H9 (cell line): ENCODE measurements around the gene RPS19BP1. TPM values are rescaled to one million over a fixed set of nuclear protein-coding genes. Genes with fewer than 3 reads are reported as not detected.

Experiments used
- DNase-seq: peaks from one replicate; pipeline ENCODE4 v3.0.0-alpha.2; 2017
- H2AFZ ChIP-seq: one replicate; pipeline ENCODE4 v1.6.1; 2013; ENCODE audit warnings: mild to moderate bottlenecking, low read length, control low read depth, moderate library complexity
- H2AK5ac ChIP-seq: 2 replicates; pipeline ENCODE4 v1.6.1; 2013; ENCODE audit warnings: low read length, control low read depth, mixed read lengths; ENCODE audit not compliant: insufficient read length
- H2BK120ac ChIP-seq: one replicate; pipeline ENCODE4 v1.6.1; 2013; ENCODE audit warnings: low read depth, mild to moderate bottlenecking, low read length, control low read depth, inconsistent platforms; ENCODE audit not compliant: poor library complexity, severe bottlenecking
- H2BK12ac ChIP-seq: 2 replicates; pipeline ENCODE4 v1.6.1; 2013; ENCODE audit warnings: low read length, control low read depth, mixed read lengths, low read depth; ENCODE audit not compliant: insufficient read length
- H2BK15ac ChIP-seq: 2 replicates; pipeline ENCODE4 v1.6.1; 2013; ENCODE audit warnings: low read depth, low read length, control low read depth
- H2BK20ac ChIP-seq: one replicate; pipeline ENCODE4 v1.6.1; 2013; ENCODE audit warnings: low read depth, mild to moderate bottlenecking, low read length, control low read depth, inconsistent platforms; ENCODE audit not compliant: poor library complexity, severe bottlenecking
- H2BK5ac ChIP-seq: 2 replicates; pipeline ENCODE4 v1.6.1; 2013; ENCODE audit warnings: low read length, control low read depth, mixed read lengths; ENCODE audit not compliant: insufficient read length
- H3K14ac ChIP-seq: 2 replicates; pipeline ENCODE4 v1.6.1; 2013; ENCODE audit warnings: low read length, control low read depth; ENCODE audit not compliant: insufficient read depth
- H3K18ac ChIP-seq: 2 replicates; pipeline ENCODE4 v1.6.1; 2013; ENCODE audit warnings: low read depth, mild to moderate bottlenecking, mixed read lengths, low read length, control low read depth; ENCODE audit not compliant: insufficient read length
- H3K23ac ChIP-seq: 2 replicates; pipeline ENCODE4 v1.6.1; 2013; ENCODE audit warnings: low read length, control low read depth, mixed read lengths, low read depth; ENCODE audit not compliant: insufficient read length
- H3K23me2 ChIP-seq: 2 replicates; pipeline ENCODE4 v1.6.1; 2013; ENCODE audit warnings: low read depth, mild to moderate bottlenecking, mixed read lengths, low read length, control low read depth; ENCODE audit not compliant: insufficient read length, poor library complexity, severe bottlenecking
- H3K27ac ChIP-seq: 2 replicates; pipeline ENCODE4 v1.5.1; 2013; ENCODE audit warnings: low read length, control low read depth, mixed read lengths, low read depth; ENCODE audit not compliant: insufficient read length
- H3K27me3 ChIP-seq: 2 replicates; pipeline ENCODE4 v1.6.1; 2013; ENCODE audit warnings: low read length, control low read depth, inconsistent platforms; ENCODE audit not compliant: insufficient read depth
- H3K4ac ChIP-seq: 2 replicates; pipeline ENCODE4 v1.6.1; 2013; ENCODE audit warnings: low read depth, mild to moderate bottlenecking, control low read depth, inconsistent platforms, low read length, moderate library complexity
- H3K4me1 ChIP-seq: 2 replicates; pipeline ENCODE4 v1.6.1; 2013; ENCODE audit warnings: low read length, control low read depth, inconsistent platforms; ENCODE audit not compliant: insufficient read depth
- H3K4me2 ChIP-seq: 2 replicates; pipeline ENCODE4 v1.6.1; 2013; ENCODE audit warnings: low read length, control low read depth, mixed read lengths; ENCODE audit not compliant: insufficient read length, insufficient read depth
- H3K56ac ChIP-seq: 2 replicates; pipeline ENCODE4 v1.6.1; 2013; ENCODE audit warnings: low read depth, mild to moderate bottlenecking, mixed read lengths, low read length, control low read depth; ENCODE audit not compliant: insufficient read length
- H3K79me1 ChIP-seq: 2 replicates; pipeline ENCODE4 v1.6.1; 2013; ENCODE audit warnings: low read depth, mild to moderate bottlenecking, moderate library complexity, low read length, control low read depth, inconsistent platforms; ENCODE audit not compliant: insufficient read depth, poor library complexity, severe bottlenecking
- H3K79me2 ChIP-seq: 2 replicates; pipeline ENCODE4 v1.6.1; 2013; ENCODE audit warnings: low read length, control low read depth, inconsistent platforms; ENCODE audit not compliant: insufficient read depth
- H3K9ac ChIP-seq: 2 replicates; pipeline ENCODE4 v1.6.1; 2013; ENCODE audit warnings: low read length, control low read depth, mixed read lengths; ENCODE audit not compliant: insufficient read length; ENCODE audit errors: extremely low read depth
- H3K9me3 ChIP-seq: one replicate; pipeline ENCODE4 v1.6.1; 2013; ENCODE audit warnings: low read depth, low read length, inconsistent platforms; ENCODE audit not compliant: control insufficient read depth
- H3T11ph ChIP-seq: one replicate; pipeline ENCODE4 v1.6.1; 2013; ENCODE audit warnings: mild to moderate bottlenecking, low read length, control low read depth, inconsistent platforms
- H4K20me1 ChIP-seq: one replicate; pipeline ENCODE4 v1.6.1; 2013; ENCODE audit not compliant: control insufficient read depth, insufficient read length, insufficient read depth
- H4K5ac ChIP-seq: 2 replicates; pipeline ENCODE4 v1.6.1; 2013; ENCODE audit warnings: low read depth, mild to moderate bottlenecking, mixed read lengths, low read length, control low read depth; ENCODE audit not compliant: insufficient read length
- H4K8ac ChIP-seq: replicated peaks from 2 replicates; pipeline ENCODE4 v1.6.1; 2013; ENCODE audit warnings: low read length, control low read depth, mixed read lengths, low read depth; ENCODE audit not compliant: insufficient read length
- H4K91ac ChIP-seq: 2 replicates; pipeline ENCODE4 v1.6.1; 2013; ENCODE audit warnings: low read depth, mild to moderate bottlenecking, moderate library complexity, mixed read lengths, low read length, control low read depth; ENCODE audit not compliant: insufficient read length
- H3K27ac Mint-ChIP-seq, 3 experiments: 2 replicates in 2 of 3; 3 replicates in 1 of 3; pipeline ENCODE4 v1.8.0; 2020 to 2021; ENCODE audit warnings: mixed read lengths in 3 of 3, mild to moderate bottlenecking in 1 of 3, moderate library complexity in 1 of 3
- H3K27me3 Mint-ChIP-seq: 2 replicates; pipeline ENCODE4 v1.8.0; 2021; ENCODE audit warnings: low read depth, mild to moderate bottlenecking, moderate library complexity, mixed read lengths
- H3K36me3 Mint-ChIP-seq, 3 experiments: 2 replicates in 2 of 3; 3 replicates in 1 of 3; pipeline ENCODE4 v1.8.0; 2020 to 2021; ENCODE audit warnings: low read depth in 3 of 3, mixed read lengths in 3 of 3; ENCODE audit not compliant: insufficient read depth in 1 of 3
- H3K4me1 Mint-ChIP-seq, 2 experiments: 2 replicates each; pipeline ENCODE4 v1.8.0; 2020; ENCODE audit warnings: mixed read lengths in 2 of 2
- H3K4me3 Mint-ChIP-seq, 2 experiments: 2 replicates in 1 of 2; 3 replicates in 1 of 2; pipeline ENCODE4 v1.8.0; 2020 to 2021; ENCODE audit warnings: mild to moderate bottlenecking in 2 of 2, mixed read lengths in 2 of 2, moderate library complexity in 1 of 2
- H3K9me3 Mint-ChIP-seq, 2 experiments: 2 replicates in 1 of 2; 3 replicates in 1 of 2; pipeline ENCODE4 v1.8.0; 2020; ENCODE audit warnings: mild to moderate bottlenecking in 2 of 2, mixed read lengths in 2 of 2, moderate library complexity in 1 of 2
- CTCF ChIP-seq: fragments of 200-600 bp; sonication (generic); conservative IDR thresholded peaks from 3 replicates; pipeline ENCODE4 v1.8.0; 2021; ENCODE audit warnings: antibody characterized with exemption, mild to moderate bottlenecking
- WGBS: extraction: QIAGEN DNeasy Blood & Tissue Kit; methylation state at CpG from one replicate; pipeline ENCODE4 v1.1.7; 2013; ENCODE audit warnings: missing lambda C conversion rate, low lambda C conversion rate, mixed read lengths; ENCODE audit not compliant: insufficient read length; ENCODE audit errors: extremely low coverage; 5-methylcytosine and 5-hydroxymethylcytosine counted together
- total RNA-seq: library from RNA; stranded (reverse); gene quantifications from 2 replicates; pipeline ENCODE4 v1.2.1, GENCODE V29; 2021

RPS19BP1 gene
- total RNA-seq, 1 experiment from 2014 or later: 65.0 TPM

GRCh38 chr22:39519681-39520225 is 12.8 kb downstream of the RPS19BP1 start:
- peak overlapping the region; percentile 94 to 98 for H3K4me3 Mint-ChIP-seq
- peak; percentile 98 for DNase-seq
- Histone ChIP-seq H2BK20ac (no peak overlapping the region), H3K14ac (peak overlapping the region; percentile 58), H4K8ac (no peak overlapping the region), H2BK5ac (no peak overlapping the region), H3K79me1 (no peaks in the 10 kb centered on the region), H3K27ac (peak overlapping the region; percentile 75), H3K56ac (no peak overlapping the region), H2AFZ (no peak overlapping the region), H2BK12ac (no peak overlapping the region), H2BK120ac (no peak overlapping the region), H3K79me2 (peaks cover 8% of the 10 kb centered on the region; the same call in 1 of the 2 replicates), H3T11ph (no peak overlapping the region), H3K23ac (no peak overlapping the region), H4K5ac (no peak overlapping the region), H3K4me1 (no peaks in the 10 kb centered on the region; the same call in 1 of the 2 replicates), H3K27me3 (no peaks in the 10 kb centered on the region; the same call in 1 of the 2 replicates), H3K23me2 (peaks cover 13% of the 10 kb centered on the region), H3K9ac (peak overlapping the region; percentile 67), H3K9me3 (no peaks in the 10 kb centered on the region), H4K20me1 (peaks cover 9% of the 10 kb centered on the region), H3K18ac (peak overlapping the region; percentile 46), H3K4me2 (peak overlapping the region; percentile 73), H3K4ac (no peak overlapping the region), H2AK5ac (no peak overlapping the region), H2BK15ac (no peak overlapping the region), H4K91ac (no peak overlapping the region)
- H3K9me3 Mint-ChIP-seq: peaks cover 0 to 2% of the 10 kb centered on the region in 2 experiments; a peak in 3 of 5 replicates
- peaks cover 35 to 71% (median 56%) of the 10 kb centered on the region in 3 experiments for H3K36me3 Mint-ChIP-seq
- no CpG with 5 or more reads among the region's 47 CpGs for WGBS
- H3K4me1 Mint-ChIP-seq: peaks cover 25 to 26% of the 10 kb centered on the region in 2 experiments
- H3K27me3 Mint-ChIP-seq: peaks cover 46% of the 10 kb centered on the region
- peak overlapping the region; percentile 100 for H3K27ac Mint-ChIP-seq
- TF ChIP-seq CTCF: peak; percentile 48; the same call in 2 of the 3 replicates
